ENCODE results near the gene CORO2A.

CORO2A gene, protein sequence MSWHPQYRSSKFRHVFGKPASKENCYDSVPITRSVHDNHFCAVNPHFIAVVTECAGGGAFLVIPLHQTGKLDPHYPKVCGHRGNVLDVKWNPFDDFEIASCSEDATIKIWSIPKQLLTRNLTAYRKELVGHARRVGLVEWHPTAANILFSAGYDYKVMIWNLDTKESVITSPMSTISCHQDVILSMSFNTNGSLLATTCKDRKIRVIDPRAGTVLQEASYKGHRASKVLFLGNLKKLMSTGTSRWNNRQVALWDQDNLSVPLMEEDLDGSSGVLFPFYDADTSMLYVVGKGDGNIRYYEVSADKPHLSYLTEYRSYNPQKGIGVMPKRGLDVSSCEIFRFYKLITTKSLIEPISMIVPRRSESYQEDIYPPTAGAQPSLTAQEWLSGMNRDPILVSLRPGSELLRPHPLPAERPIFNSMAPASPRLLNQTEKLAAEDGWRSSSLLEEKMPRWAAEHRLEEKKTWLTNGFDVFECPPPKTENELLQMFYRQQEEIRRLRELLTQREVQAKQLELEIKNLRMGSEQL

DNA sequence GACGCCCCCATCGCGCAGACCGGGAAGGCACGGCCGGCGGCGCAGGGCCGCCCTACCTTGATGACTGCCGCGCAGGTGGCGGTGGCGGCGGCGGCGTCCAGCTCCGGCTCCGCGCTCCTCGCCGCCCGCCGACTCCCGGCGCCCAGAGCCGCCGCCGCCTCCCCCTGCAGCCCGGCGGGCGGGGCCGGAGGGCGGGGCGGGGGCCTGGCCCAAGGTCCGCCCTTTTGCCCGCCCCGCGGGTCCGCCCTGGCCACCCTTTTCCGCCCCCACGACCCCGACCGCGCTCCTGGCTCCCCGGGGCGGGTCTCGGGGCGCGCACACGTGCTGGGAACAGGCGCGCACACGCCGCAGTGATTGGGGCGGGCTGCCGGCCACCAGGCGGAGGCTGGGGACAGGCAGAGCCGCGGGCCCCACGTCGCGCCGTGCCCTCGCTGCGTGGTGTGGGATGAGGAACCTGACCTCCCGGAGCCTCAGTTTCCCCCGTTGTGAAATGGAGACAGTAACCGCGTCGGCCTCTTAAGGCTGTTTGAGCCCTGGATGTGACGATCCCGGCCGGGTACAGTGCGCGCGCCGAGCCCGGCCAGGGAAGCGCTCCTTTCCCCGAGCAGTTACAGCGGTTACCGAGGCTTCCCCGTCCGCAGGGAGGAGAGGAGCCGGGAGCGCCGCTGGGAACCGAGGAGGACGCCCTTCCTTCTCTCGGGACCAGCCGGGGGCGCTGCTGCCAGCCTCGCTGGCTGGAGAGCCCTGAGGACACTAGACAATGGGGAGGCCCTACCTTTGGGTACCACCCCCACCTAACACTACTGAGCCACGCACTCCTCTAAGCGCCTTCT lies at the start of gene CORO2A:
Gene CORO2A, minus strand, starts transcription at position 135 of the 833 bp plus-strand sequence. CDS start 34,977 bp downstream, outside the sequence.
- DNase-seq, result peak; percentile 75

DNA sequence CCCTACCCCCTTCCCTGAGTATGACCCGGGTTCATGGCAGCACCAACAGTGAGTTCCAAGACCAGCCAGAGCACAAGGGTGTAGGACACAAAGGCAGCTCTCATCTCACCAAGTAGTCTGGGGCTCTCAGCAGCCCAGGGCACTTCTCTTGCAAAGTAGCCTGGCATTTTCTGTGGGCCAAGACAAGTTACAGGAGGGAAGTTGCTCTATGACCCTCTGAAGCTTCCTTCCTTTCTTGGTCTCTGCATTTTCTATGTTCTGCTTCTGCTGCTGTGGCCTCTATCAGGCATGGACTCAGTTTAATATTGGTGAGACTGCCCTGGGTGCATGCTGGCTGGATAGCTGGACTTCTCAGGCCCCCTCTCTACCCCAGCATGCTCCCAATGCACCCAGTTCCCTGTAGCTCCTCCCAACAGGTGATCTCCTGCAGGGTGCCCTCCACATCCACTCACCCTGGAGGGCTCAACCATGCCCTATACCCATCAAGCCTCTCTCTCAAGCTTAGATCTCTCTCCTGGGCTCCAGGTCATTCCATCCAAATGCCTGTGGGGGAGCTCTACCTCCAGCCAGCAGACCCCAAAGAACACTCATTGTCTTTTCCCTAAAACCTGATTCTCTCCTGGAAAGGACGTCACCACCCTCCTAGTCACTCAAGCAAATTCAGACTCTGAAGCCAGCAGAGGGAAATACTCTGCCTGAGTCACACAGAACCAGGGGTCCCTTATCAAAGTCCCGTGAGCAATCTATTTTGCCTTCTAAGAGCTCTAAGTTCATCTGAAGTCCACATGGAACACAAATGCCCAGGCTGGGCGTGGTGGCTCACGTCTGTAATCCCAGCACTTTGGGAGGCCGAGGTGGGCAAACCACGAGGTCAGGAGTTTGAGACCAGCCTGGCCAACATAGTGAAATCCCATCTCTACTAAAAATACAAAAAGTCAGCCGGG lies 49.2 kb upstream of the CORO2A start:
- DNase-seq, result peak; percentile 44

DNA sequence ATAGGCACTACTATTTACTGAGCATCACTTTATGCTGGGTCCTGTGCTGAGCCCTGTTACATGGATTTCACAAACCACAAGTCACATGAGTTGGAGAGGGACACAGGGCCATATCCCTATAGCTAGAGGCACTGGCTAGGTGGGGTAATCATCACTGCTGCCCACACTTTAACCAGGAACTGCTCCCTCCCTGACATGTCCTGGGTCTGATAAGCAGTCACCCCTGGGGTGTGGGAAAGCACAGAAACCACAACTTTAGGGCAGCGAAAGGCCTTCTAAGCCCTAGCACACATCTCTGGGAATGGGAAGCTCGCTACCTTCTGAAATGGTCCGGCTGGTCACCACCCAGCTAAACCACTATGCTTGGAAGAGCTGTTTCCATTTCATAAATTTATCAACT lies 48.0 kb upstream of the CORO2A start:
- no peak for DNase-seq

DNA sequence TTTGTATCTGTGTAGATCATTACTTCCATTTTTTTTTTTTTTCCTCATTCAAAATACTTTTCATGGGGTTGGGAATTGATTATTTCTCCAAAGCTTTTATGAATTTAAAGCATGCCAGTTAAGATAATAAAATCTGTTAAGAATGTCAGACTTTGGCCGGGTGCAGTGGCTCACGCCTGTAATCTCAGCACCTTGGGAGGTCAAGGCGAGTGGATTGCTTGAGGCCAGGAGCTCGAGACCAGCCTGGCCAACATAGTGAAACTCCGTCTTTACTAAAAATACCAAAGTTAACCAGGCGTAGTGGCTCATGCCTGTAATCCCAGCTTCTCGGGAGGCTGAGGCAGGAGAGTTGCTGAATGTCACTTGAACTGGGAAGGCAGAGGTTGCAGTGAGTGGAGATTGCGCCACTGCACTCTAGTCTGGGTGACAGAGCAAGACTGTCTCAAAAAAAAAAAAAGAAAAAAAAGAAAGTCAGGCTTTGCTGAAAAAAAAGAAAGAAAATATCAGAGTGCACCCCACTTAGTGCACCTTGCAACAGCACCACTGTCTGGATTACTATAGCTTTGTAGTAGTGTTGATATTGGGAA lies 44.6 kb upstream of the CORO2A start:
- no peak for DNase-seq

DNA sequence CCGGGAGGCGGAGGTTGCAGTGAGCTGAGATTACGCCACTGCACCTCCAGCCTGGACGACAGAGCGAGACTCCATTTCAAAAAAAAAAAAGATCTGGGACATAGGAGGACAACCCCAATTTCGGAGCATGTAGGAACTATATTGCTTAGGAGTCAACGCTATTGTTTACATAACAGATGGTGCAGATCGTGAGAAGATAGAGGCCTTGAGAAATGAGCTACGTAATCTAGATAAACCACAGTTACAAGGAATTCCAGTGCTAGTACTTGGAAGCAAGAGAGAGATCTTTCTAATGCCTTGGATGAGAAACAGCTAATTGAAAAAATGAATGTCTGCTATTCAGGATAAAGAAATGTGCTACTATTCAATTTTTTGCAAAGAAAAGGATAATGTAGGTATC lies 42.7 kb upstream of the CORO2A start:
- DNase-seq, result no peak

DNA sequence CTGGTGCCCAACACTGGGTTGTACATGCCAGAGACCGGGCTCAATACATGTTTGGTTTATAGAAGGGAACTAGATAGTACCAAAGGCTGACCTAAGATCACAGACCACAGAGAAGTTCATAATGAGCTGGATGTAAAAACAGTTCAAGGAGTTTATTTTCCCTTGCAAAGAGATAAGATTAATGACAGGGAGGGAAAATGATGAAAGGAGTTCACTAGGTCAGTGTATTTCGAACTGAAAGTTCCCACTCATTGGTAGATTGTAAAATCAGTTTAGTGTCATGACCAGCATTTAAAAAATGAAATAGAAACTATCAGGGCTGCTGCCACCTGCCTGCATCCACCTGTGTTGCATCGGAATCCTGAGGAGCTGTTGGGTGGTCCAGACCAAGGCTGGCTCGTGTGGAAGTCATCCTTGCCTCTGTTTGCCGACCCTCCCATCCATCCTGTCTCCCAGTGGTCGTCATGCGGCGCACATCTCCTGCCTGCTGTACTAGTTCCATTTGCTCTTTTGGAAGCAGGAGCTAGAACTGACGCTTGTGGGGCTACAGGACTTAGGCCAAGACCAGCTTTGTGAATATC lies 41.9 kb upstream of the CORO2A start:
- no peak for DNase-seq

DNA sequence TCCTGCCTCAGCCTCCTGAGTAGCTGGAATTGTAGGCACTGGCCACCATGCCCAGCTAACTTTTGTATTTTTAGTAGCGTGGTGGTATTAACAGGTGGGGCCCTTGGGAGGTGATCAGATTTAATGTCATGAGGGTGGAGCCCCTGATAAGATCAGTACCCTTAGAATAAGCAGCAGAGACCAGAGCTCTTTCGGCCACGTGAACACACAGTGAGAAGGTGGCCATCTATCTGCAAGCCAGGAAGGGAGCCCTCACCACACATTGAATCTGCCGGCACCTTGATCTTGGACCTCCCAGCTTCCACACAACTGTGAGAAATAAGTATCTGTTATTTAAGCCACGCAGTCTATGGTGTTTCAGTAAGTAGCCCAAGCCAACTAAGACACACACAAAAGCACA lies 40.5 kb upstream of the CORO2A start:
- DNase-seq, result no peak

DNA sequence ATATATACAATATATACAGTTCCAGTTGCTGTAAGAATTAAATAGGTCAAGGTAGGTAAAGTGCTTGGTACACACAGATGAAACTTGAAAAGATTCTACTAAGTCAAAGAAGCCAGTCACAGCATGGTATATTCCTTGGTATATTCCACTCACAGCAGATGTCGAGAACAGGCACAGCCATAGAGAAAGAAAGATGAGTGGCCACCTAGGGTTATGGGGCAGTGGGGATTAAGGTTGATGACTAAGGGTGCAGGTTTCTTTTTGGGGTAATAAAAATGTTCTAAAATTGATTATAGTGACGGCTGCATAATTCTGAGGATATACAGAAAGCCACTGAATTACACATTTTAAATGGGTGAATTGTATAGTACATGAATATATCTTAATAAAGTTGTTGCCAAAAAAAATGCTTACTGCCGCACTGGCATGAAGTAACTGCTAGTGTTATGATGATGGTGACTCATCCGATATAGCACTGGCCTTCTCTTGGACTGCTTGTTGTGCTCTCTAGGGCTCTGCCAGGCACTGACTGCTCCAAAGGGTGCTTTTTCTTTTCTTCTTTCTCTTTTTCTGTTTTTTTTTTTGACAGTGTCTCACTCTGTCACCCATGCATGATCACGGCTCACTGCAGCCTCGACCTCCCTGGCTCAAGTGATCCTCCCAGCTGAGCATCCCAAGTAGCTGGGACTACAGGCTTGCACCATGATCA lies 39.5 kb upstream of the CORO2A start:
- no peak for DNase-seq

DNA sequence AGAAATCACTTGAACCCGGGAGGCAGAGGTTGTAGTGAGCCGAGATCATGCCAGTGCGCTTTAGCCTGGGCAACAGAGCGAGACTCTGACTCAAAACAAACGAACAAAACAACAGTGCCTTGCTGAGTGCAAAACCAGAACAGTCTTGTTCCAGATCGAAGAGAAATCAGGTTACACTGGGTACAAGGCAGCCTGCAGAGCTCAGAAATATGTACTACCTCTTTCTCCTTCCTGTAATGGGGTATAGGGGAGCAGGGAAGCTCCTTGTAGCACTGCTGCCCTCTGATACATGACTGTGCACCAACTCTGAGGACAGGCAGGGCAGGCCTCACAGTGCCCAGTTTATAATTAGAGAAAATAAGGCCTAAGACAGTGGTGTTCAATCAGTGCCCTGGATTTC lies 38.4 kb upstream of the CORO2A start:
- no peak for DNase-seq

DNA sequence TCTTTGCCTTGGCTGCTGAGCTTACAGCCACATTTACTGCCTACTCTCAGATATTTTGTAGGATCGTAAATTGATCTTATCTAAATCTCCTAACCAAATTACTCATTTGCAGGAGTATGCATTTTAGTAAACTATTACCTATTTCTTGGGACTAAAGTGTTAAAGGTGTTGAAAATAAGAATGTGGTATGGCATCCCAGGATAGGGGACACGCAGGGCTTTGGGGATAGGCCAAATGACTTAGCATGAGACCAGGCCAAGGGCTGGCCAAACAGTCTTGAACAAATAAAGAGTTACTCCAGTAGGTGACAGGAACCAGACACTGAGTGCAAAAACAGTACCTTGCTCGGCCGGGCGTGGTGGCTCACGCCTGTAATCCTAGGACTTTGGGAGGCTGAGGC lies 37.9 kb upstream of the CORO2A start:
- DNase-seq, result no peak

DNA sequence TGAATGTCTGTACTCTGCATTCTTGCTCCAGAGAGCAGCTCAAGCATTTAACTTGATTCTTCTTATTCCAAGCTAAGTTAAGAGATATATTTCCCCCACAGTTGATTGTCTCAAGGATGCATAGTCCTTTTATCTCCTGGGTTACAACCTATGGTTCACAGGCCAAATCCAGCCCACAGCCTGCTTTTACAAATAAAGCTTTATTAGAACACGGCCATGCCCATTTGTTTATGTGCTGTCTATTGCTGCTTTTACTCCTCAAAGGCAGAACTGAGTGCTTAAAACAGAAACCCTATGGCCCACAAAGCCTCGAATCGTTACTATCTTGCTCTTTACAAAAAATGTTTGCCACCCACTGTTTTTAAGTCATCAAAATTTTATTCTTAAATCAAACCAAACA lies 37.2 kb upstream of the CORO2A start:
- no peak for DNase-seq

DNA sequence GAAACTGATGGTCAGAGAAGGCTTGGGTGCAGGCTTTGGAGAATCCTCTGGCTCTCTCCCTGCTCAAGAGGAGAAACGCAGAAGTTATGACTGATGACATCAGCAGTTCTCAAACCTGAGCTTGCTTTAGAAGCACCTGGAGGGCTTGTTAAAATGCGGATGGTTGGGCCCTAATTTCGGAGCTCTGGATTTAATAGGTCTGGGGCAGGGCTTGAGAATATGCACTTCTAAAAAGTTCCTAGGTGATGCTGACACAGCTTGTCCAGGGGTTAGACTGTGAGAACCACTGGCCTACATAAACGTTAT lies 36.6 kb upstream of the CORO2A start:
- no peak for DNase-seq

DNA sequence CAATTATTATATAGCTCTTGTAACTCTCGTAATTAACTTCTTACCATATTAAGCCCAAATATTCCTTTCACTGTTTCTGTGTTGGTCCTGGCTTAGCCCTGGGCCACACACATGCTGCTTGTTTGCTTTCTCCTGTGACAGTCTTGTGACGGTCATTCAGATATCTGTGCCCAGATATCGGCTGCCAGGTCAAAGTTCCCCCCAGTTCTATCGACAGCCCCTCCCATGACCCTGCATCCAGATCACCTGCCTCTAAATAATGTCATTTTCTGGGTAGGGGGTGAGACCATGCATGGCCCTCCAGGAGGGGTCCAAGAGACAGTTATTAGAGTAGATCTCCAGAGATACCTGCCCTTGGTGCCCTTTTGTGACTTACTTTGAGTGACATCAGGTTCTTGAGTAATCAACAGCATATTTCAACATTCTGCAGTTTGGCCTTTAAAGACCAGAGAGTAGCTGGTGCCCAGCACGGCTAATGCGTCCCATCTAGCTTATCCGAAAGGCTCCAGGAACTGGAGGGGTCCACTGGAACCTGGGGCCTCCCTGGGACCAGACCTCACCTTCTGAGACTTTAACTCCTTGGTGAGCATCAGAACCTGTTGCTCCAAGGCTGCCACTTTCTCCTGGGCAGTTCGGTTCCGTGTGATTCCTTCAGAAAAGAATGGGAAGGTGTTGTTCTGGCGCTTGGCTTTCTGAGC lies 36.1 kb upstream of the CORO2A start:
- no peak for DNase-seq

DNA sequence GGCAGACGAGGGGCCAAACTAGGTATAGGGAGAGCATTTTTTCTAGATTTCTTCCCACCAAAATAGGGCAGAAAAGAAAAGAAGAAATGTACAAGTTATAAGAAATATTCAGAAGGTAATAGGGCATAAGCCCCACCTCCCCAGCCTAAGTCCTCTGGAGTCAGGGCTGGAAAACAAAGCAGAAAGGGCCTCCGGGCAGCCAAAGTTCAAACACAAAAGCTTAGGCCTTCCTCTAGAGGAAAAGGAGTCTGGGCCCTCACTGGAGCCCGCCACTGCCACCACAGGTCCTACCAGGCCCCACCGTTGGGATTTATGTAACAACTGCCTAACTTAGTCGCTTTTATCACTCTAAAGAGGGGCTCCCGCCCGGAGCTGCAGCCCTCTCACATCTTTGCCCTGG lies 35.4 kb upstream of the CORO2A start:
- DNase-seq, result no peak

DNA sequence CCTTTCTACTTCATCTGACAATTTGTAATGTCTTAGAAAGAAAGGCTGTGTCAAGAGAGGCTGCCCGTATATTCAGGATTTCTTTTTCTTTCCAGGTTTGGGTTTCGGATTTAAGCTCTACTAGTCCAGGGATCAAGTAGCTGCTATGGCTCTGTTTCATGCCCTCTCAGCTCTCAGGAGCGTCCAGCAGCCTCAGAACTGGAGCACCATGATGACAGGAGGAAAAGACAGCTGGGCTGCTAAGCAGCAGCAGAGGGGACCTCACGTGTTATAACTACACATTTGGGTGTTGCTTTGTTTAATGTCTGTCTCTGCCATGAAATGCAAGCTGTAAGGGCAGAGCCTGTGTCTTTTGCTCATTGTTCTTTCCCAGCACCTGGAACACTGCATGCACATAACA lies 34.5 kb upstream of the CORO2A start:
- DNase-seq, result no peak

DNA sequence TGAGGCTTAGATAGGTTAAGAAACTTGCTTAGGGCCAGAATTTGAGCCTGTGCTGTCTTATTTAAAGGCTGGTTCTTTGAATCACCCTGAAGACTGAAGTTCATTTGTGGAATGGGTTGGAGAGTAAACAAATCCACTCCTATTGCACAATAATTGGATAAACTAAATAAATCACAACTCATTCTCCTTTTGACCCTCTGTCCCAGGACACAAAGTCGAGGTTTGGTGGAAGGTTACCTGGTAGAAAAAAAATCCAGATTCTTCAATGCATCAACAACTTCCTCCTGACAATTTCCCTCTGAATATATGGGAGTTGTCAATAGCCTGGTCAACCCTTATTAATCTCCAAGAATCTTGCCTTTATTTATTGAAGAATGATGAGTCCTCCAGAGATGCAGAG lies 34.1 kb upstream of the CORO2A start:
- DNase-seq, result no peak

DNA sequence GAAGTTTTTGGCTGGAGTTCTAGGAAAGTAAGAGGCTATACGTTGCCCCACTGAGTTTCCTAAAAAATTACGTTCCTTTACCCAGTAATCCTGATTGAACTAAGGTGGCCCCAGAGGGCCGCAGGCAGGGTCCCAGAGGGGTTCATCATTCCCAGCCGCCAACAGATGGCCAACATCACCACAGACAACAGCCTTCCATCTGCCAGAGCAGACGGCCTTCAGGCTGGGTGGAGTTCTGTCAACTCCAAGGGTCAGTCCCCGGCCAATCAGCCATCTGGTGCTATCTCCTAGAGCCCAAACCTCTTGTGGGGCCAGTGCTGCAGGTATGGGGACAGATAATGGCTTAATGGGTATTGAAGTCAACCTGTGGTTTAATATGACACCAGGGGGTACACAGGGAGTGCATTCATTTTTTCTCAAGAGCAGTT lies 32.6 kb upstream of the CORO2A start:
- DNase-seq, result no peak

DNA sequence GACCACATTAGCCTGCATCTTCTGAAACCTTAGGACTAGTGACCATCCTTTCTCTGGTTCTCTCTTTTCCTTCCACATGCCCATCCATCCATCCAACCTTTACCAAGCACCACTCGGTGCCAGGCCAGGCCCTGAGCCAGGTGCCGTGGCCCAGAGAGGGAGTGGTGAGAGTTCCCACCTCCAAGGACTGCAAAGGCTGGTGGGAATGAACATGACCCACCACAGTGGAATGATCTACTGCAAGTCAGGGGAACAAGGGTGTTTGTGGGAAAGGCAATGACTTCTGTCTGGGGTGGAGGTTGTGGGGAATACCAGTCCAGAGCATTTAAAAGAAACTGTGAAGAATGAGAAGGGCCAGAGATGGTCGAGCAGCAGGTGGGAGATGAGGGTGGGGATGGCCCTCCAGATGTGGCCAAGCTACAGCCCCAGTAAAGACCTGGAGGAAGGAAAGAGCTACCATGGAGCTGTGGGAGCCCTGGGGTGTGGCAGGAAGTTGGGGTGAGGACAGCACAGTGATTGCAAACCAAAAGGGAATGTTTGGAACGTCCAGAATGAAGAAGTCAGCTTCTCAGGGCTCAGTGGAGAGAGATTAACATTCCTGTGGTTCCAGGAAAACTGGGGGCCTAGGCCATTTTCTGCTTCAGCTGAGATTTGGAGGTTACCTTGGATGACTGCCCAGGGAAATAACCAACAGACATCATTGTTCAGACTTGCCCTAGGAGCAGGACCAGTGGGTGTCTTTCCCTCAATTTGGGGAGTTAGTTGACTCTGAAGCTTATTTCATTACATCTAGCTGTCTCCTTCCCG lies 30.7 kb upstream of the CORO2A start:
- no peak for DNase-seq

DNA sequence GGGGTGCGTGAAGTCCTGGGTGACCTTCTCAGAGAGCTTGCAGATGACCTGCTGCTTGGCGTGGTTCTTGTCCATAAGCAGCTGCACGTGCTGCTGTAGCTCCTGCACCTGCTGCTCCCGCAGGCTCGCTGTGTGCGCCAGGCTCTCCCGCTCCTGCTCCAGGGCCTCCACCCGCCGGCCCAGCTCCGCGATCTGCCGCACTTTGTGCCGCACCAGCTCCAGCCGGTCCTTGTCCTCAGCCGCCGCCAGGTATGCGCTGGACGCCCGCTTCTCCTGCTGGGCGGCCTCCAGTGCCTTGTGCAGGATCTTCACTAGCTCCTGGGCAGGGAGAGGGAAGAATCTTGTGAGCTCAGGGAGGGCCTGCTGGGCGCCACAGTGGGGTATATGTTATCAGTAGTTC lies 28.5 kb upstream of the CORO2A start:
- DNase-seq, result no peak

DNA sequence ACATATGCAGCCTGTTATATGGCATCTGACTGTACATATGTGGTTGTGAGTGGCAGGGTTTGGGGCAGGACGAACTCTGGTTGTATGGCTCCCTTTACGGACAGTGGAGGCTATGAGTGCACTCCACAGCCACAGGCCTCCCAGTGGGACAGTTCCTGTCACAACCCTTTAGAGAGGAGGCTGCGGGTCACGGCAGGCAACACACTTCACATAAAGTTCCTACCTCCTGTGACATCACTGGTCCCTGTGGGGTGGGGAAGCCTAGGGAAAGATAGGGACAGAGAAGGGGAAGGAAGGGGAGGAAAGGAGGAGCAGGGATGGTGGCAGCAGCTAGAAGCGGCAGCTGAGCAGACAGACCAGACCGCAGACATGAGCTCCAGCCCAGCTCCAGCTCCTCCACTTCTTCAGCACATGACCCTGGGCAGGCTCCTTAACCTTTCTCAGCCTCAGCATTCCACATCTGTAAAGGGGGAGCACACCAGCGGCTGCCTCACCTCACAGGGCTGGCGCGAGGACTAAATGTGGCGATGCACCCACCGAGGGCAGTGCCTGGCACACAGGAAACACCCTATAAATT lies 27.4 kb upstream of the CORO2A start:
- no peak for DNase-seq

Measured in GDM1 (cell line).